IMR-90 (cell line): ENCODE measurements around the gene C15orf61. TPM values are rescaled to one million over a fixed set of nuclear protein-coding genes. Genes with fewer than 3 reads are reported as not detected.
A peak's percentile ranks its signal among the peaks of the same experiment; 100 is the strongest.

Source experiments
- ATAC-seq: fragments of 200-7000 bp; cut with Tn5 transposase; 2 replicates; pipeline ENCODE4 v1.9.1; 2020; ENCODE audit warnings: low read depth, mild to moderate bottlenecking, moderate library complexity
- BruUV-seq: library from RNA; stranded (reverse); fragments of 400-500 nt; replicated peaks from 2 replicates; lab custom pipeline; 2021; lab: Mats Ljungman, UMichigan
- CTCF ChIA-PET: fragments of 300-600 bp; formaldehyde crosslinking; extraction: SDS; loops from one replicate; lab custom pipeline; 2021; ENCODE audit warnings: antibody characterized with exemption; lab: Yijun Ruan, JAX
- POLR2A ChIA-PET: fragments of 300-600 bp; sonication (Branson Sonifier 250); formaldehyde crosslinking; loops from one replicate; lab custom pipeline; 2022; ENCODE audit warnings: antibody characterized with exemption; ENCODE audit not compliant: unreplicated experiment; lab: Charles Lee
- DNase-seq: peaks from one replicate; pipeline ENCODE4 v3.0.0; 2013
- H2AFZ ChIP-seq: replicated peaks from 2 replicates; pipeline ENCODE3; 2013; ENCODE audit warnings: low read length, mild to moderate bottlenecking; ENCODE audit not compliant: poor library complexity
- H2AK5ac ChIP-seq: 2 replicates; pipeline ENCODE4 v1.6.1; 2013; ENCODE audit warnings: low read depth, low read length, inconsistent platforms
- H2AK9ac ChIP-seq: replicated peaks from 2 replicates; pipeline ENCODE3; 2013; ENCODE audit warnings: mild to moderate bottlenecking, low read depth, low read length, moderate library complexity; ENCODE audit not compliant: poor library complexity
- H2BK120ac ChIP-seq: 2 replicates; pipeline ENCODE4 v1.6.1; 2013; ENCODE audit warnings: low read depth, low read length, inconsistent platforms
- H2BK15ac ChIP-seq: 3 replicates; pipeline ENCODE4 v1.6.1; 2013; ENCODE audit warnings: low read depth, low read length, inconsistent platforms
- H2BK20ac ChIP-seq: 2 replicates; pipeline ENCODE4 v1.6.1; 2013; ENCODE audit warnings: low read depth, mild to moderate bottlenecking, inconsistent platforms, low read length, moderate library complexity
- H2BK5ac ChIP-seq: 2 replicates; pipeline ENCODE4 v1.6.1; 2013; ENCODE audit warnings: mild to moderate bottlenecking, low read depth, low read length, inconsistent platforms; ENCODE audit not compliant: poor library complexity, severe bottlenecking
- H3K14ac ChIP-seq: replicated peaks from 2 replicates; pipeline ENCODE4 v1.6.1; 2013; ENCODE audit warnings: low read depth, low read length, inconsistent platforms
- H3K18ac ChIP-seq: 2 replicates; pipeline ENCODE4 v1.6.1; 2013; ENCODE audit warnings: low read depth, low read length, control low read depth
- H3K23ac ChIP-seq: 2 replicates; pipeline ENCODE4 v1.6.1; 2013; ENCODE audit warnings: low read depth, low read length, inconsistent platforms
- H3K27ac ChIP-seq: 2 replicates; pipeline ENCODE4 v1.5.1; 2013; ENCODE audit warnings: mild to moderate bottlenecking, control low read depth, low read length; ENCODE audit not compliant: insufficient read depth
- H3K27me3 ChIP-seq: 2 replicates; pipeline ENCODE4 v1.6.1; 2013; ENCODE audit warnings: low read length; ENCODE audit not compliant: control insufficient read depth, insufficient read depth
- H3K36me3 ChIP-seq: 2 replicates; pipeline ENCODE4 v1.6.1; 2013; ENCODE audit warnings: low read length, mixed read lengths; ENCODE audit not compliant: control insufficient read depth, insufficient read depth
- H3K4ac ChIP-seq: 2 replicates; pipeline ENCODE4 v1.6.1; 2013; ENCODE audit warnings: low read depth, low read length, inconsistent platforms
- H3K4me1 ChIP-seq: 2 replicates; pipeline ENCODE4 v1.6.1; 2013; ENCODE audit warnings: low read length, mixed read lengths; ENCODE audit not compliant: control insufficient read depth, insufficient read depth
- H3K4me2 ChIP-seq: 2 replicates; pipeline ENCODE4 v1.6.1; 2013; ENCODE audit warnings: low read depth, mild to moderate bottlenecking, control low read depth, low read length, moderate library complexity
- H3K4me3 ChIP-seq: 2 replicates; pipeline ENCODE4 v1.5.1; 2013; ENCODE audit warnings: low read depth, mild to moderate bottlenecking, control low read depth, low read length, moderate library complexity; ENCODE audit not compliant: insufficient read depth
- H3K56ac ChIP-seq: 2 replicates; pipeline ENCODE4 v1.6.1; 2013; ENCODE audit warnings: low read length, inconsistent platforms; ENCODE audit not compliant: insufficient read depth; ENCODE audit errors: extremely low read depth
- H3K79me1 ChIP-seq, 2 experiments: 2 replicates each; pipeline ENCODE4 v1.6.1; 2013; ENCODE audit warnings: low read length in 2 of 2, inconsistent platforms in 1 of 2, low read depth in 1 of 2
- H3K9ac ChIP-seq: 2 replicates; pipeline ENCODE4 v1.6.1; 2013; ENCODE audit warnings: low read depth, low read length, control low read depth
- H3K9me1 ChIP-seq: 2 replicates; pipeline ENCODE4 v1.6.1; 2013; ENCODE audit warnings: low read length, inconsistent platforms; ENCODE audit not compliant: insufficient read depth
- H3K9me3 ChIP-seq: 2 replicates; pipeline ENCODE4 v1.6.1; 2013; ENCODE audit warnings: low read length; ENCODE audit not compliant: control insufficient read depth, insufficient read depth
- H4K20me1 ChIP-seq: 2 replicates; pipeline ENCODE4 v1.6.1; 2013; ENCODE audit warnings: low read length, inconsistent platforms; ENCODE audit not compliant: insufficient read depth
- H4K5ac ChIP-seq: 2 replicates; pipeline ENCODE4 v1.6.1; 2013; ENCODE audit warnings: mild to moderate bottlenecking, low read depth, low read length, control low read depth
- H4K8ac ChIP-seq, 2 experiments: 2 replicates each; pipeline ENCODE4 v1.6.1; 2013; ENCODE audit warnings: low read depth in 2 of 2, low read length in 2 of 2, control low read depth in 1 of 2, inconsistent platforms in 1 of 2
- H4K91ac ChIP-seq: 2 replicates; pipeline ENCODE4 v1.6.1; 2013; ENCODE audit warnings: low read depth, low read length, inconsistent platforms; ENCODE audit not compliant: insufficient read depth
- BHLHE40 ChIP-seq: fragments of 150-350 bp; IDR thresholded peaks from 2 replicates; pipeline ENCODE4 v1.6.1; 2016; ENCODE audit warnings: mild to moderate bottlenecking, low read depth, low read length
- ELK1 ChIP-seq: fragments of 150-350 bp; IDR thresholded peaks from 2 replicates; pipeline ENCODE4 v1.6.1; 2016; ENCODE audit warnings: low read depth, mild to moderate bottlenecking, low read length, moderate library complexity, borderline replicate concordance
- MAFK ChIP-seq: IDR thresholded peaks from 2 replicates; pipeline ENCODE4 v1.6.1; 2012; ENCODE audit warnings: low read depth, low read length, improper control_type of control experiment
- WGBS, 2 experiments: methylation state at CpG; one replicate each; pipeline versions ENCODE4 v1.1.5 to v1.1.7; 2013; ENCODE audit warnings: missing lambda C conversion rate in 2 of 2; ENCODE audit not compliant: insufficient read length in 1 of 2; ENCODE audit errors: extremely low coverage in 2 of 2; 5-methylcytosine and 5-hydroxymethylcytosine counted together
- dilution Hi-C: fragments of 300-500 bp; cut with HindIII; formaldehyde crosslinking; loops from one replicate; pipeline ENCODE4 v1.14.3; 2018; ENCODE audit warnings: low sequenced_read_pairs; ENCODE audit not compliant: unreplicated experiment
- in situ Hi-C: fragments of 300-500 bp; cut with MboI; formaldehyde crosslinking; loops from 3 replicates; pipeline ENCODE4 v1.14.3; 2019; ENCODE audit warnings: low sequenced_read_pairs, inconsistent platforms, mixed read lengths
- intact Hi-C: fragments of 100-400 bp; cut with micrococcal nuclease; formaldehyde crosslinking; loops from 2 replicates; pipeline ENCODE4 v1.10.0; 2022
- polyA plus RNA-seq, 3 experiments: library from polyadenylated mRNA; depleted of rRNA; stranded (reverse); fragments of >200 nt; gene quantifications; 2 replicates each; pipeline ENCODE4 v1.2.3, GENCODE V29; 2012; ENCODE audit warnings: low replicate concordance in 1 of 3
- total RNA-seq: library from RNA; depleted of rRNA; stranded (reverse); fragments of >200 nt; gene quantifications from 2 replicates; pipeline ENCODE4 v1.2.3, GENCODE V29; 2012

Gene C15orf61
- total and polyA plus RNA-seq, 2 of the 4 experiments (the other 2 are of a cell fraction): 1.4 to 2.5 TPM

GRCh38 chr15:67548862-67549651, 28.1 kb downstream of the C15orf61 start (continued):
- no peak for TF ChIP-seq ELK1

GRCh38 chr15:67549736-67550135, 28.8 kb downstream of the C15orf61 start:
- Histone ChIP-seq H3K4me1 (peaks cover 5% of the 10 kb centered on the region), H2BK120ac (no peak overlapping the region), H3K56ac (no peak overlapping the region), H3K4me2 (no peak overlapping the region), H3K23ac (no peak overlapping the region), H3K4ac (no peak overlapping the region), H3K14ac (no peak overlapping the region), H4K20me1 (peaks cover 7% of the 10 kb centered on the region; the same call in 1 of the 2 replicates), H2BK5ac (no peak overlapping the region), H3K9me3 (no peaks in the 10 kb centered on the region), H2AK5ac (no peak overlapping the region), H3K36me3 (peaks cover 16% of the 10 kb centered on the region), H2AK9ac (no peak overlapping the region), H4K5ac (no peak overlapping the region), H4K8ac (no peak overlapping the region), H2AFZ (no peak overlapping the region), H2BK20ac (no peak overlapping the region), H4K91ac (no peak overlapping the region), H3K4me3 (no peak overlapping the region), H3K27me3 (no peaks in the 10 kb centered on the region), H3K18ac (no peak overlapping the region), H3K27ac (no peak overlapping the region), H2BK15ac (no peak overlapping the region), H3K9me1 (peaks cover 3% of the 10 kb centered on the region; the same call in 1 of the 2 replicates), H3K79me1 (peaks cover 3 to 11% of the 10 kb centered on the region in 2 experiments; a peak in 3 of 4 replicates), H3K9ac (no peak overlapping the region)
- ATAC-seq: no peak
- CTCF ChIA-PET: no interaction called here
- POLR2A ChIA-PET: no interaction called here
- TF ChIP-seq MAFK (peak; percentile 7; the same call in 1 of the 2 replicates), BHLHE40 (no peak)
- dilution Hi-C loops (no loop called here), intact Hi-C loops (no loop called here), in situ Hi-C loops (no loop called here)
- peak; percentile 9 for DNase-seq
- BruUV-seq: no TSS peak
- WGBS, 2 experiments: no CpG with 5 or more reads among the region's 3 CpGs
